Right atrium auricular region (tissue), 2 donors: Measurements from ENCODE around the gene JOSD1. TPM values are rescaled to one million over a fixed set of nuclear protein-coding genes. Genes with fewer than 3 reads are reported as not detected.

Source experiments
- DNase-seq: peaks from one replicate; pipeline ENCODE4 v3.0.0-alpha.2; 2019; ENCODE audit warnings: low spot score
- H3K27ac ChIP-seq, 2 donors: fragments of 200-600 bp; sonication (generic); 1 replicate in 1 of 2; 2 replicates in 1 of 2; pipeline ENCODE4 v1.5.1; 2016 to 2019
- H3K27me3 ChIP-seq, 2 donors: fragments of 200-600 bp; sonication (generic); one replicate each; pipeline versions ENCODE4 v1.5.1 to v1.6.0; 2017 to 2019
- H3K36me3 ChIP-seq: fragments of 200-600 bp; sonication (generic); one replicate; pipeline ENCODE4 v1.5.1; 2016
- H3K4me1 ChIP-seq, 2 donors: fragments of 200-600 bp; sonication (generic); one replicate each; pipeline versions ENCODE4 v1.5.1 to v1.6.0; 2017 to 2019
- H3K4me3 ChIP-seq, 2 donors: fragments of 200-600 bp; sonication (generic); 1 replicate in 1 of 2; 2 replicates in 1 of 2; pipeline ENCODE4 v1.5.1; 2017 to 2019; ENCODE audit warnings: mild to moderate bottlenecking in 1 of 2, moderate library complexity in 1 of 2
- H3K9me3 ChIP-seq, 2 donors: fragments of 200-600 bp; sonication (generic); one replicate each; pipeline ENCODE4 v1.5.1; 2019
- total RNA-seq, 2 donors: library from RNA; depleted of rRNA; stranded (reverse); fragments of >200 nt; gene quantifications; one replicate each; pipeline ENCODE4 v1.1.0, GENCODE V29; 2016
- TF ChIP-seq, protein P1 (sequence below), 2 donors: fragments of 200-600 bp; sonication (generic); IDR thresholded peaks; one replicate each; pipeline ENCODE4 v1.5.1; 2019; ENCODE audit warnings: antibody characterized with exemption in 2 of 2

Gene JOSD1
- total RNA-seq, 2 donors from 2014 or later: 20.0 to 37.3 TPM

DNA sequence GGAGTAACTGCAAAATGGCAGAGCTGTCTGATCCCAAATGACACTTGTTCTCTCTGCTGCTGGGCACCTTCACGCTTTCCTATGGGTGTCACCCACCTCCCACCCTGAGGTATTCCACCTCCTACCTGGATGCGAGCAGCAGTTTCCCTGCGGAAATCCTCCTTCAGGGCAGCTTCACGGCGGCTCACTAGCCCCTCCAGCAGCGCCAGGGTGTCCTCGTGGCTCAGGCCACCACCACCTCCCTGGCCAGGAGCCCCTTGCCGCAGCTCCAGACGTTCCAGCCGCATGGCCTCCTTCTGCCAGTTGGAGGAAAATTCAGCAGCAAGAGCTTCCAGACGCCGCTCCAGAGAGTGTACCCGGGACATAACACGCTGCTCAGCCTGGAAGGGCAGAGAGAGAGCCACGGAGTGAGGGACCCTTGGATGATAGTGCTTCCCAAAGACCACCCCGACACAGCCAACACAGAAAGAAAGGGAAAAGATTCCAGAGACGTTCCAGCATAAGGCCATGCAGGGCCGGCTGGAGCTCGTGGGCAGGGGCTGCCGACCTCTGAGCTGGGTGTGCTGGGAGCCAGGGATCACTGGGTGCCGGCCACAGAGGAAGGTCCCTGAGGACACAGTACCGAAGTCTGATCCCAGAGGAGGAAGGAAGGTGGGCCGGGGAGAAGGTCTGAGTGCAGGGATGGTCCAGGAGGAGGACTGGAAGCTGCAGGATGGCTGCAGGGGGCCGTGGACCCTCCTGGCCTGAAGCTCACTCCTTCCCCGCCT lies 41.6 kb upstream of the JOSD1 start:
- TF ChIP-seq, protein P1, sequence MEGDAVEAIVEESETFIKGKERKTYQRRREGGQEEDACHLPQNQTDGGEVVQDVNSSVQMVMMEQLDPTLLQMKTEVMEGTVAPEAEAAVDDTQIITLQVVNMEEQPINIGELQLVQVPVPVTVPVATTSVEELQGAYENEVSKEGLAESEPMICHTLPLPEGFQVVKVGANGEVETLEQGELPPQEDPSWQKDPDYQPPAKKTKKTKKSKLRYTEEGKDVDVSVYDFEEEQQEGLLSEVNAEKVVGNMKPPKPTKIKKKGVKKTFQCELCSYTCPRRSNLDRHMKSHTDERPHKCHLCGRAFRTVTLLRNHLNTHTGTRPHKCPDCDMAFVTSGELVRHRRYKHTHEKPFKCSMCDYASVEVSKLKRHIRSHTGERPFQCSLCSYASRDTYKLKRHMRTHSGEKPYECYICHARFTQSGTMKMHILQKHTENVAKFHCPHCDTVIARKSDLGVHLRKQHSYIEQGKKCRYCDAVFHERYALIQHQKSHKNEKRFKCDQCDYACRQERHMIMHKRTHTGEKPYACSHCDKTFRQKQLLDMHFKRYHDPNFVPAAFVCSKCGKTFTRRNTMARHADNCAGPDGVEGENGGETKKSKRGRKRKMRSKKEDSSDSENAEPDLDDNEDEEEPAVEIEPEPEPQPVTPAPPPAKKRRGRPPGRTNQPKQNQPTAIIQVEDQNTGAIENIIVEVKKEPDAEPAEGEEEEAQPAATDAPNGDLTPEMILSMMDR (IDR thresholded peaks at IDR 0.05): no peak
- H3K27me3 ChIP-seq: no peaks in the 10 kb centered on the region
- no peak for DNase-seq
- peaks cover 99% of the 10 kb centered on the region for H3K36me3 ChIP-seq
- no peaks in the 10 kb centered on the region for H3K9me3 ChIP-seq
- H3K4me1 ChIP-seq: no peaks in the 10 kb centered on the region
- no peak overlapping the region for H3K4me3 ChIP-seq
- H3K27ac ChIP-seq: no peak overlapping the region

DNA sequence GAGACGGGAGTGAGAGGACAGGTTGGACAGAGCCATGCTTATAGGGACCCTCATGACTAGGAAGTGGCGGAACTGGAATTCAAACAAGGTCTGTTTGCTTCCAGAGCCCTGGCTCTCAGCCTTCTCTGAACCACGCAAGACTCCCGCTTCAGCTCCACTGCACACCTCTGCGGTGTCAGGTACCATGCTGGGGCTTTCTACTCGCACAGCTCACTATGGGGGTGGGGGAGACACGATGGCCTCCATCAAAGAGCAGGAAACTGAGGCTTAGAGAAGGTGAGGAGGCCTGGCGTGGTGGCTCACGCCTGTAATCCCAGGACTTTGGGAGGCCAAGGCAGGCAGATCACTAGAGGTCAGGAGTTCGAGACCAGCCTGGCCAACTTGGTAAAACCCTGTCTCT lies 40.8 kb upstream of the JOSD1 start:
- Histone ChIP-seq H3K27me3 (no peaks in the 10 kb centered on the region), H3K27ac (no peak overlapping the region), H3K4me1 (no peaks in the 10 kb centered on the region), H3K36me3 (peaks cover 99% of the 10 kb centered on the region), H3K4me3 (no peak overlapping the region), H3K9me3 (no peaks in the 10 kb centered on the region)
- DNase-seq: no peak
- TF ChIP-seq, protein P1 (IDR thresholded peaks at IDR 0.05): no peak

DNA sequence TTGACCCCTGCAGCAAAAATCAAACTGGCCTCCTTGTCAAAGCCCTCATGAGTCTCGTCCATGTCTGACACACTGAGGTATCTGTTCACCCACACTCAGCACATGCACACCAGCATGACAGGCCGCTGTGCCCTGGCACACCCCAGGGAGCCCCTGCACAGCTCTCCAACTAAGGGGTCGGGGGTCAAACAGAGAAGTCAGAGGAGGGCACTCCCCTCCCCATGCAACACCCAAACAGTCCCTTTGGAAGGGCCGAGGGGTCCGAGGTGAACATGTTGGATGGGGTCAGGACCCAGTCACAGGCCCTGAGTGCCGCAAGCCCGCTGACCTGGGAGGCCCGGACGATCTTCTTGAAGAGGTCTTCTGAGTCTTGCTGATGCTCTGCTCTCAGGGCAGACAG lies 40.4 kb upstream of the JOSD1 start:
- TF ChIP-seq, protein P1 (IDR thresholded peaks at IDR 0.05): no peak
- Histone ChIP-seq H3K4me1 (no peaks in the 10 kb centered on the region), H3K36me3 (peaks cover 99% of the 10 kb centered on the region), H3K27ac (no peak overlapping the region), H3K4me3 (no peak overlapping the region), H3K27me3 (no peaks in the 10 kb centered on the region), H3K9me3 (no peaks in the 10 kb centered on the region)
- DNase-seq: no peak

DNA sequence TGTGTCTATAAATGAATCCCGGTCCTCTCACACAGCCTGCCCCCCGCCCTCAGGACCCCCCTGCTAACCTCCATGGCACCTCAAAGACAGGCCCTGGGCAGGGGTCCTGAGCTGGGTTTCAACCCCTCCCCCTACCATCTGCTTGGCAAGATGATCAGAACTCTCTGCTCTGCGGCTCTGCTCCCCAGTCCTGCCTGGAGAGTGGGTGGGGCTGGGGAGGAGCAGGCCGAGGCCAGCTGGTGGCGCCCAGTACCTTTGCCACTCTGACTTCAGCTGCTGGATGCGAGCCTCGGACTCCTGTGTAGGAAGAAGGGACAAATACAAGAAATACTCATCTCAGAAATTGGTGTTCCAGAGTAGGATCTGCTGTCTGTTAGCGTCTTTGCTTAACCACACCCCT lies 40.0 kb upstream of the JOSD1 start:
- H3K4me1 ChIP-seq: no peaks in the 10 kb centered on the region
- no peaks in the 10 kb centered on the region for H3K9me3 ChIP-seq
- DNase-seq: no peak
- no peak overlapping the region for H3K27ac ChIP-seq
- no peak overlapping the region for H3K4me3 ChIP-seq
- H3K27me3 ChIP-seq: no peaks in the 10 kb centered on the region
- TF ChIP-seq, protein P1 (IDR thresholded peaks at IDR 0.05): no peak
- peaks cover 99% of the 10 kb centered on the region for H3K36me3 ChIP-seq

DNA sequence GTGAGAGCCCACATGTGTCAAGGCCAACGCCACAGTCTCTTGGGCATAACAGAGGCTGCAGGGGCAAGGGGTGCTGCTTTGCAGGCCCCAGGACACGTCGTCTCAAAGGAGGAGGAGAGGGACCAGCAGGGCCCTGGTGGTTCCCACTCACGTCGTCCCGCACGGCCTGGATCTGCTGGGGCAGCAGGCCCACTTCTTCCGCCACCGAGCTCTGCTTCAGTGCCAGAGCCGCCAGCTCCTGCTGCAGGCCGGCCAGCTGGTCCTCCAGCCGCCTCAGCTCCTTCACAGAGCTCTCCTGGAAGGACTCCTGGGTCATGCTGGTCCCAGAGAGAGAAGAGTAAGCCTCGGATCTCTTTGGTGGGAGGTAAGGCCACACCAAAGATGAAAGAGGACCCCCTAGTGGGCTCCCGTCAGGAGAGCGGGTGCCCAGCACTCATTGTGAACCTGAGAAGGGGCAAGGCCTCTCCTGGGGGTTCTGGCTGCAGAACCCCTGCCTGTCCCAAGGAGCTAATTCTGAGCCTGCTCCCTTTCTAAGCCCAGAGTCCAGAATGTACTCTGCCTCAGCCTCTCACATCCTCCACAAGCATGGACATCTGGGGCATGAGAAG lies 39.5 kb upstream of the JOSD1 start:
- TF ChIP-seq, protein P1 (IDR thresholded peaks at IDR 0.05): no peak
- H3K4me1 ChIP-seq: peaks cover 0 to 4% of the 10 kb centered on the region in 2 donors
- DNase-seq: no peak
- no peak overlapping the region for H3K27ac ChIP-seq
- H3K36me3 ChIP-seq: peaks cover 99% of the 10 kb centered on the region
- no peaks in the 10 kb centered on the region for H3K27me3 ChIP-seq
- H3K4me3 ChIP-seq: no peak overlapping the region
- no peaks in the 10 kb centered on the region for H3K9me3 ChIP-seq
